Measurements from ENCODE around the gene HPCAL1. TPM values are rescaled to one million over a fixed set of nuclear protein-coding genes. Genes with fewer than 3 reads are reported as not detected.

Gene HPCAL1
- total RNA-seq, 1 donor from 2014 or later: 9.0 TPM

GRCh38 chr2:10374362-10374943 lies 71.7 kb downstream of the HPCAL1 start:
- TF ChIP-seq CTCF (IDR thresholded peaks at IDR 0.05; ENCODE audit: insufficient read depth, low read length, severe bottlenecking): no peak
- H3K27me3 ChIP-seq (ENCODE audit: control insufficient read depth, insufficient read depth, low read length): no peaks in the 10 kb centered on the region
- FAIRE-seq (no peak), DNase-seq (ENCODE audit: low read depth) (no peak)
- H3K36me3 ChIP-seq (ENCODE audit: control insufficient read depth, insufficient read depth, low read length): no peaks in the 10 kb centered on the region
- no peak overlapping the region for H3K4me3 ChIP-seq (ENCODE audit: low read depth, low read length)

- H3K27me3 ChIP-seq (ENCODE audit: control insufficient read depth, insufficient read depth, low read length): no peaks in the 10 kb centered on the region
- TF ChIP-seq CTCF (IDR thresholded peaks at IDR 0.05; ENCODE audit: insufficient read depth, low read length, severe bottlenecking): no peak
- no peak overlapping the region for H3K4me3 ChIP-seq (ENCODE audit: low read depth, low read length)
- DNase-seq (ENCODE audit: low read depth) (no peak), FAIRE-seq (no peak)
- H3K36me3 ChIP-seq (ENCODE audit: control insufficient read depth, insufficient read depth, low read length): no peaks in the 10 kb centered on the region
Observed at GRCh38 chr2:10375570-10376281, 73.0 kb downstream of the HPCAL1 start.

GRCh38 chr2:10377052-10377746 lies 74.5 kb downstream of the HPCAL1 start:
- H3K36me3 ChIP-seq (ENCODE audit: control insufficient read depth, insufficient read depth, low read length): no peaks in the 10 kb centered on the region
- H3K4me3 ChIP-seq (ENCODE audit: low read depth, low read length): no peak overlapping the region
- DNase-seq (ENCODE audit: low read depth) (no peak), FAIRE-seq (no peak)
- no peak for TF ChIP-seq CTCF (IDR thresholded peaks at IDR 0.05; ENCODE audit: insufficient read depth, low read length, severe bottlenecking)
- no peaks in the 10 kb centered on the region for H3K27me3 ChIP-seq (ENCODE audit: control insufficient read depth, insufficient read depth, low read length)

GRCh38 chr2:10377747-10378085 lies 75.0 kb downstream of the HPCAL1 start:
- no peaks in the 10 kb centered on the region for H3K27me3 ChIP-seq (ENCODE audit: control insufficient read depth, insufficient read depth, low read length)
- no peak for TF ChIP-seq CTCF (IDR thresholded peaks at IDR 0.05; ENCODE audit: insufficient read depth, low read length, severe bottlenecking)
- FAIRE-seq (no peak), DNase-seq (ENCODE audit: low read depth) (no peak)
- H3K4me3 ChIP-seq (ENCODE audit: low read depth, low read length): no peak overlapping the region
- no peaks in the 10 kb centered on the region for H3K36me3 ChIP-seq (ENCODE audit: control insufficient read depth, insufficient read depth, low read length)

GRCh38 chr2:10378189-10378588 lies 75.5 kb downstream of the HPCAL1 start:
- TF ChIP-seq CTCF (IDR thresholded peaks at IDR 0.05; ENCODE audit: insufficient read depth, low read length, severe bottlenecking): no peak
- DNase-seq (ENCODE audit: low read depth) (no peak), FAIRE-seq (no peak)
- Histone ChIP-seq H3K36me3 (ENCODE audit: control insufficient read depth, insufficient read depth, low read length) (no peaks in the 10 kb centered on the region), H3K27me3 (ENCODE audit: control insufficient read depth, insufficient read depth, low read length) (no peaks in the 10 kb centered on the region), H3K4me3 (ENCODE audit: low read depth, low read length) (no peak overlapping the region)

All from bronchial epithelial cell (primary cell).